ENCODE data around the gene IL2RA.
"Not testable (repeated sequence)": the region's sequence is repeated elsewhere in the genome, so short reads cannot be mapped to it uniquely, and the experiment has no call there.

The IL2RA gene

GRCh38 chr10:6008497-6009142 lies 53.5 kb downstream of the IL2RA start:
- no peak for DNase-seq (ENCODE audit: low read depth)
- no peak overlapping the region for H3K4me3 ChIP-seq (ENCODE audit: low read depth, low read length)
- TF ChIP-seq CTCF (IDR thresholded peaks at IDR 0.05; ENCODE audit: low read depth, low read length, missing control alignments), result no peak

GRCh38 chr10:6006991-6007390 lies 55.2 kb downstream of the IL2RA start:
- no peak for TF ChIP-seq CTCF (IDR thresholded peaks at IDR 0.05; ENCODE audit: low read depth, low read length, missing control alignments)
- H3K4me3 ChIP-seq (ENCODE audit: low read depth, low read length), result no peak overlapping the region
- DNase-seq (ENCODE audit: low read depth), result no peak

GRCh38 chr10:6006546-6006945 lies 55.6 kb downstream of the IL2RA start:
- H3K4me3 ChIP-seq (ENCODE audit: low read depth, low read length), result no peak overlapping the region
- no peak for TF ChIP-seq CTCF (IDR thresholded peaks at IDR 0.05; ENCODE audit: low read depth, low read length, missing control alignments)

DNA sequence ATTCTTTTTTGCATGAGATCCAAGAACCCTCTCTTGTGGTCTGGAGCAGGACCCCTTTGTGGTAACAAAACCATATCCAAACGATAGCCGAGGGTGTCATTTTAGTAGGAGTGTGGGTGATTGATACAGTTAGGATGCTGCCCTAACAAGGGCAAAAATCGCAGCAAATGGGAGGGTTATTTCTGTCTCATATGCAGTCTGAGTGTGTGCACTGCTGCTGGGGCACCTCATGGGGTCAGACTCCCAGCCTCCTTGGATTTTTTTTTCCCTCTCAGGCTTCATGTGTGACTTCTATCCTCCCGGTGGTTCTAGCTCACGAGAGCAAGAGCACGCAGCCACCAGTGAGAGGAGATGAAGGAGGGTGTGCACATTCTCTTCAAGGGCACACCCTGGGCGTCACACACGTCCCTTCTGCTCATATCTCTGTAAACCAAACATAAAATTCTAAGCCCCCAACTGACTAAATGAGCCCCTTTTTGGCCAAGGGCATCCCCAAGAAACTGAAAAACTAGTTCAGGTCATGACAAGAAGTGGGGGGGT lies 56.2 kb downstream of the IL2RA start:
- no peak for TF ChIP-seq CTCF (IDR thresholded peaks at IDR 0.05; ENCODE audit: low read depth, low read length, missing control alignments)
- no peak for DNase-seq (ENCODE audit: low read depth)
- H3K4me3 ChIP-seq (ENCODE audit: low read depth, low read length), result no peak overlapping the region

More at GRCh38 chr10:6006546-6006945, 55.6 kb downstream of the IL2RA start:
- DNase-seq (ENCODE audit: low read depth), result no peak

- not testable (repeated sequence) for DNase-seq (ENCODE audit: low read depth); H3K4me3 ChIP-seq (ENCODE audit: low read depth, low read length)
These were observed 56.9 kb downstream of the IL2RA start for GRCh38 chr10:6005161-6005804.

DNA sequence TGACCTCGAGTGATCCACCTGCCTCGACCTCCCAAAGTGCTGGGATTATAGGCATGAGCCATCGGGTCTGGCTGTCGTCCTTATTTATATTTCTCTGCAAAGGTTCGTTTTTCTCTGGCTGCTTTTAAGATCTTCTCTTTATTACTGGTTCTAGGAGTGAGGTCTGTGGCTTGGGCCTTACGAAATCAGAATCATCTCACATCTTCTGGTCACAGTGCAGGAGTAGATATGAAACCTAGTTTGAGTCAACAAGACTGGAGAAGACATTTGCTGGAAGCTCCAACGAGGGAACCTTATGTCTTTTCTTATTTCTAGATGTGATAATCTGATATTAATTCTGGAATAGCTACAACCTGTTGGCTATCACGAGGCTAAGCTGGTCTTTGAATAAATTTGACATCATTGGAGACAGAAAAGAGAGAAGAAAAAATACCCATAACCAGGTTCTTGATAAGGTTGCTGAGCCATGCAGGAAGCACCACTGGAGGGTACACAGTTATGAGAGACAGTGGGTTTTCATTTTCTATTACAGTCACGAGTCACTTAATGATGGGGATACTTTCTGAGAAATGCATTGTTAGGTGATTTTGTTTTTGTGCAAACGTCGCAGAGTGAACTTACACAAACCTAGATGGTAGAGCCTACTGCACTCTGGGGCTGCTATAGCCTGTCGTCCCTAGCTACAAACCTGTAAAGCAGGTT lies 59.2 kb downstream of the IL2RA start:
- no peak for TF ChIP-seq CTCF (IDR thresholded peaks at IDR 0.05; ENCODE audit: low read depth, low read length, missing control alignments)
- no peak for DNase-seq (ENCODE audit: low read depth)
- H3K4me3 ChIP-seq (ENCODE audit: low read depth, low read length), result no peak overlapping the region

GRCh38 chr10:5999440-6000165 lies 62.6 kb downstream of the IL2RA start:
- DNase-seq (ENCODE audit: low read depth), result no peak
- TF ChIP-seq CTCF (IDR thresholded peaks at IDR 0.05; ENCODE audit: low read depth, low read length, missing control alignments), result no peak
- no peak overlapping the region for H3K4me3 ChIP-seq (ENCODE audit: low read depth, low read length)

Measured in GM12864 (cell line).